Measurements from ENCODE around the gene CELF4. TPM values are rescaled to one million over a fixed set of nuclear protein-coding genes. Genes with fewer than 3 reads are reported as not detected.

CELF4 gene
- total RNA-seq, 2 experiments from 2014 or later = not detected

DNA sequence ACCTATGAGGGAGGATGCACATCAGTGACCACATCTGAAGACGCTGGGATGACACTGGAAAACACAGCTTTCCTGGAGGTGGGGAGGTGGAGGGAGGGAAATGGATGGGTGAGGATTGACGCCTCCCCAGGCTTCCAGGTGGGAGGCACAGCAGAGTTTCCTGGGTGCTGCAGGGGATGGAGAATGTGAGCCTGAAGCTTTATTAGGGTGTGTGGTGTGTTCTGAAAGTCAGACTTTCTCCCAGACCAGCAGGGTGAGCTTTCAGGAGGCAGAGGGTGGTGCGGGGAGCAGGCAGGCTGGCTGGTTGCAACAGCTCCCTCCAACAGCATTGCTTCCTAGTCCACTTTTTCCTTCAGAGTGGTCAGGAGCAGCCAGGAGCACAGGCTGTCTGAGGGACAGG, 263.1 kb downstream of the CELF4 start:
- H3K27ac Mint-ChIP-seq = no peak overlapping the region
- no peak overlapping the region for H3K4me3 Mint-ChIP-seq
- no peaks in the 10 kb centered on the region for H3K4me1 Mint-ChIP-seq
- DNase-seq = no peak
- no peaks in the 10 kb centered on the region for H3K27me3 Mint-ChIP-seq
- no peaks in the 10 kb centered on the region for H3K36me3 Mint-ChIP-seq
- no peaks in the 10 kb centered on the region for H3K9me3 Mint-ChIP-seq

DNA sequence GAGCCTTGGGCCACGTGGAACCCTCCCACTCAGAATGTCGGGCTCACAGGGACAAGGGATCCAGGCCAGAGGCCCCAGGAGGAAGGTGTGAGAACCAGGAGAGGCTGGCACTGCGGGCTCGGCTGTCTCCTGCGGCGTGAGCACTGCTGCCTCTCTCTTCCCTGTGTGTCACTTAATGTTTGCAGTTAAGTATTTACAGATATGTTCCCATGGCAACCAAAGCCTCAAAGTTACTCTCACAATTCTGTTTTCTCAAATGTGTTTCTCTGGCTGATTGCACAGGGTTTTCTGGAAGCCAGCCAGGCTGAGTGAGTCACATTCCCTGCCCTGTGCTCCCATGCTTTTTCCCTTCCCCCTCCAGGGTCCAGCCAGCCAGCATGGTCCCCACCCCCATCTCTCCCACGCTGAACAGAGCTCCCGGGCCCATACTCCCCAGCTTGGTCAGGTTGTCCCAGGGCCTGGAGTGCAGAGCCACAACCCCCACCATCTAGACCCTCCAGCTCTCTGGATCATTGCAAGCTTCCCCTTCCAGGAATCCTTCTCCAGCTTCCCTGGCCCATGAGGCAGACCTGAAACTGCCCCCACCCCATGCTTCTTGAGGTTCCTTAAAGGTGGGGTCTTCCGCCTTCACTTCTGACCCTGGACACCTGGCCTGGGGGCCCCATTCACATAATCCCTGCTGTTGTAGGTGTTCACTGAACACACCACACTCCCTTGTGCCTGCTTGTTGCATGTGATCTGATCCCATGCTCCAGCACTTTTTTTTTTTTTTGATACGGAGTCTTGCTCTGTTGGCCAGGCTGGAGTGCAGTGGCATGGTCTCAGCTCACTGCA, 265.9 kb downstream of the CELF4 start:
- no peak for DNase-seq
- no peaks in the 10 kb centered on the region for H3K9me3 Mint-ChIP-seq

DNA sequence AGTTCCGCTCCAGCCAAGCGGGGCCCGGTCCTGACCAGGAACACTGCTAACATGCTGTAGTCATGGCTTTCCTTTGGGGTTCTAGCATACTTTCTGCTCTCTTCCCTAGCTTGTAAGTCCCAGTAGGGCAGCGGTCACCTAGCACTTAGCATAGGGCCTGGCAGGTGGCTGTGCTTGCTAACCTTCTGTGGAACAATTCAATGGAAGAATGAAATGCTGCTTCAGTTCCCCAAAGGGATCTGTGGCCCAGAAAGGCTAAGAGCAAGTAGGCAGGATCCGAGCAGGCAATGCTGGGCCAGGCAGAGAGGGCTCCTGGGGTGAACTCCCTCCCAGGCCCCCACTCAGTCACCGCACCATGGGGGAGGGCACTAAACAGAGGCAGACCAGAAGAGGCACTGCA, 266.8 kb downstream of the CELF4 start:
- Mint-ChIP-seq H3K36me3 (no peaks in the 10 kb centered on the region), H3K4me1 (no peaks in the 10 kb centered on the region), H3K27ac (no peak overlapping the region), H3K9me3 (no peaks in the 10 kb centered on the region), H3K27me3 (no peaks in the 10 kb centered on the region), H3K4me3 (no peak overlapping the region)
- no peak for DNase-seq

More for the DNA sequence above, 265.9 kb downstream of the CELF4 start:
- H3K4me3 Mint-ChIP-seq = no peak overlapping the region
- H3K27ac Mint-ChIP-seq = no peak overlapping the region
- no peaks in the 10 kb centered on the region for H3K36me3 Mint-ChIP-seq
- H3K4me1 Mint-ChIP-seq = no peaks in the 10 kb centered on the region
- H3K27me3 Mint-ChIP-seq = no peaks in the 10 kb centered on the region

DNA sequence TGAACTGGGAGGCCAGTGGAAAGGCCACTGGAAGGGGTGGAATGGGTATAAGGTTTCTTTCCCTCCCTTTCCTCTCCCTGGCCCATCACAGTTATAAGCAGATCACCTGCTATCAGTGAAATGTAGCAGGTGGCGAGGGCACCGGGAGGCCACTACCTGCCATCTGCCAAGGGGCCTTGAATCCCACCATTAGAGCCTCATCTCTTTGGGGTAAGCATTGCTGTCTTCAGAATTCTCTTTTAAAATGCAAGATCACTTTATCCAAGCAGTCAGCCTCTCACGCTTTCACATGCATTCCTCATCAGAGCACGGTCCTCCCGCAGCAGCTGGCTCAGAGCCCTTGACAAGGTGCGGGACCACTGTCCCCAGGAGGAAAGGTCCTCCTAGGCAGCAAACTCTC, 268.5 kb downstream of the CELF4 start:
- DNase-seq = no peak
- Mint-ChIP-seq H3K27ac (no peak overlapping the region), H3K36me3 (no peaks in the 10 kb centered on the region), H3K4me3 (no peak overlapping the region), H3K27me3 (no peaks in the 10 kb centered on the region), H3K9me3 (no peaks in the 10 kb centered on the region), H3K4me1 (no peaks in the 10 kb centered on the region)

DNA sequence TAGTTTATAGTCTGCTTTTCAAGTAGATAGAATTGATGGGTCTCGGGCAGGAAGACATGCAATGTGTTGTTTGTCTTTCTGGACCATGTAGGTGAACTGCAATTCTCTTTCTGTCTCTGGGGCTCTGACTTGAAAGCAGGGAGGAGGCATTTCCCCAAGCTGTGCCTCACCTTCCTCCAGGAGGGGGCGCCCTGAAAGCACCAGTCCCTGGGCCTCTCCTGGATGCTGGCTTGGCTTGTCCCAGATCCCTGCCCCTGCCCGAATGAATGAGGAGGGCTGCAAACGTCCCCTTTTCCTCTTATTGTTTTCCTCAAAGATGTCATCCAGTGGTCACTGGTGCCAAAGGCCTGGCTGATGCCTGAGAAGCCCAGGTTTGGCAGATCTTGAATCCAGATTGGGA, 270.6 kb downstream of the CELF4 start:
- Mint-ChIP-seq H3K27me3 (no peaks in the 10 kb centered on the region), H3K9me3 (no peaks in the 10 kb centered on the region), H3K27ac (no peak overlapping the region), H3K4me1 (no peaks in the 10 kb centered on the region), H3K36me3 (no peaks in the 10 kb centered on the region), H3K4me3 (no peak overlapping the region)
- DNase-seq = no peak

DNA sequence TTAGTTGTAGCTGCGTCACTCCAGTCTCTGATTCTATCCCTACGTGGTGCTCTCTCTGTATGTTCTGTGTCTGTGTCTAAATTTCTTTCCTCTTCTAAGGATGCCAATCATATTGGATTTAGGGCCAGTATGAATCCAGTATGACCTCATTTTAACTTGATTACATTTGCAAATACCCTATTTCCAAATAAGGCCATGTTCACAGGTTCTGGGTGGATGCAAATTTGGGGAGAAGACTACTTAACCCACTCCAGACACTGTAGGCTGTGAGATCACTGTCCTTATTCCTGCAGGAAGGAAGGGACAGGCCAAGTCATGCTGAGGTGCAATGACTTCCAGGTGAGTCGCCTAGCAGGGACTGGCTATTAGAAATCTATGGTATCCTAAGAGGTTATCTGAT, 272.2 kb downstream of the CELF4 start:
- H3K27ac Mint-ChIP-seq = no peak overlapping the region
- no peaks in the 10 kb centered on the region for H3K36me3 Mint-ChIP-seq
- H3K4me3 Mint-ChIP-seq = no peak overlapping the region
- no peaks in the 10 kb centered on the region for H3K4me1 Mint-ChIP-seq
- H3K9me3 Mint-ChIP-seq = no peaks in the 10 kb centered on the region
- DNase-seq = no peak
- no peaks in the 10 kb centered on the region for H3K27me3 Mint-ChIP-seq

DNA sequence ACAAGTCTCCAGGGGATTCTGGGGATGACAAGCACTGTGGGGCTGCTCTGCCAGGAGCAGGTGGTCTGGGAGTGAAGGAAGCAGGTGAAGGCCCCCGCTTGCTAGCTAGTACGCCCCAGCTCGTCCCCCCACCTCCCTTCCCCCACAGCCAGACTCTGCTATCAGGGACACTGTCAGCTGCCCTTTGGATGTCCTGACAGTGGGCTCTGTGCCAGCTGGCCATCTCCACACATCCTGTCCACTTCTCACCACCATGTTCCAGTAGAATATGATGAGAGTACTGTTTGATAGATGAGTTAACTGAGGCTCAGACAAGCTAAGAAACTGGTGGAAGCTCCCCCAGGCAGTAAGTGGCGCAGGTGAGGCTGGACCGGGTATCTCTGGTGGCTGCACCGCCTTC, 276.2 kb downstream of the CELF4 start:
- Mint-ChIP-seq H3K4me3 (no peak overlapping the region), H3K27ac (no peak overlapping the region), H3K4me1 (no peaks in the 10 kb centered on the region), H3K36me3 (no peaks in the 10 kb centered on the region), H3K27me3 (no peaks in the 10 kb centered on the region), H3K9me3 (no peaks in the 10 kb centered on the region)
- no peak for DNase-seq

DNA sequence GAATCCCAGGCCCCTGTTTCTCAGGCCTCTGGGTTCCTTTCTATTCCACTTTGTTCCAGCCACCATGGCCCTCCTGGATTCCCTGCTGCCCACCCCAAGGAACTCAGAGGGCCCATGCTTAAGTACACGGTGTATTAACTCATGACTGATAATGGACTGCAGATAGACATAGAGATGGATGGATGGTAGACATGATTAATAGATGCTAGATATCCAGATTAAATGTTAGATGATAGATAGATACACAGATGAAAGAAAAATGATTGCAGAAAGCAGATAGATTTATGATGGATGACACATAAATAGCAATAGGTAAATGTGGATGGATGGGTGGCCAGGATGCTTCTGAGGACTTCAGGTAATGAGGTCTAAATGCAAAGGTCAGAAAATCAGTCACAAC, 278.0 kb downstream of the CELF4 start:
- H3K27me3 Mint-ChIP-seq = no peaks in the 10 kb centered on the region

DNA sequence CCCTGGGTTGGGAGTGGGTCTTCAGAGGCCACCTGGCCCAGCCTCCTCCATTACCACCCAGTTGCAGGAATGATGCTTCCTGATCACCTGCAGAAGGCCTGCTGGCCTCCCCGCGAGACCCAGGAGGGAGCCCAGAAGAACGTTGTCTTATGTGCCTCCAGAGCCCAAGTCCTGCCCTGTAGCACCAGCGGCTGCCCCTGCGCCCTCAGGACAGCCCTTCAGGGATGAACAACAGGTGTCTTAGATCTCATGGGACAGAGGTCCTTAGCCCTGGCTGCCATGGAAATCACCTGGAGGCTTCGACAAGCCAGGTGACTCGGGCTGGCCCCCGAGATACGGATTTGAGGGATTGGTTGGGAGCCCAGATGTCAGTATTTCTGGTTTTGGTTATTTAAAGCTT, 278.8 kb downstream of the CELF4 start:
- DNase-seq = no peak
- H3K36me3 Mint-ChIP-seq = no peaks in the 10 kb centered on the region
- no peak overlapping the region for H3K27ac Mint-ChIP-seq
- H3K27me3 Mint-ChIP-seq = no peaks in the 10 kb centered on the region
- no peaks in the 10 kb centered on the region for H3K4me1 Mint-ChIP-seq
- H3K4me3 Mint-ChIP-seq = no peak overlapping the region
- H3K9me3 Mint-ChIP-seq = no peaks in the 10 kb centered on the region

More for the DNA sequence above, 278.0 kb downstream of the CELF4 start:
- DNase-seq = no peak
- no peaks in the 10 kb centered on the region for H3K9me3 Mint-ChIP-seq
- no peak overlapping the region for H3K27ac Mint-ChIP-seq
- H3K36me3 Mint-ChIP-seq = no peaks in the 10 kb centered on the region
- no peaks in the 10 kb centered on the region for H3K4me1 Mint-ChIP-seq
- no peak overlapping the region for H3K4me3 Mint-ChIP-seq

DNA sequence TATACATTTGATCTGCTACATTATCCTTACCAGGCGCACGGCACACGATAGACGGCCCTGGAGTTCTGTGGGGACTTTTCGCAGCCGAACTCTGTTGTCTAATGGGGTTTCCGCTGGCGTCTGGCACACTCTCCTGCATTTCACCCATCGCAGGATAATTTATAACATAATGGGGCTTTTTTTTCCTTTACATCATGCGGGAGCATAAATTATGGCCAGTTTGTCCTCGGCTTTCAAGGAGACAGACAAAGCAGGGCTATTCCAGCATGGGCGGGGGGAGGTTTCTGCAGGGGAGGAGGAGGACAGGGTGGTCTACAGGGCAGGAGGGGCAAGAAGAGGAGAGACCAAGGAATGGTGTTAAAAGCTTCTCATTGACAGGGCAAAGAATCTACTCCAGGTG, 279.8 kb downstream of the CELF4 start:
- no peaks in the 10 kb centered on the region for H3K4me1 Mint-ChIP-seq
- H3K36me3 Mint-ChIP-seq = no peaks in the 10 kb centered on the region
- no peak overlapping the region for H3K4me3 Mint-ChIP-seq
- H3K27ac Mint-ChIP-seq = no peak overlapping the region
- DNase-seq = no peak
- H3K9me3 Mint-ChIP-seq = no peaks in the 10 kb centered on the region
- no peaks in the 10 kb centered on the region for H3K27me3 Mint-ChIP-seq

DNA sequence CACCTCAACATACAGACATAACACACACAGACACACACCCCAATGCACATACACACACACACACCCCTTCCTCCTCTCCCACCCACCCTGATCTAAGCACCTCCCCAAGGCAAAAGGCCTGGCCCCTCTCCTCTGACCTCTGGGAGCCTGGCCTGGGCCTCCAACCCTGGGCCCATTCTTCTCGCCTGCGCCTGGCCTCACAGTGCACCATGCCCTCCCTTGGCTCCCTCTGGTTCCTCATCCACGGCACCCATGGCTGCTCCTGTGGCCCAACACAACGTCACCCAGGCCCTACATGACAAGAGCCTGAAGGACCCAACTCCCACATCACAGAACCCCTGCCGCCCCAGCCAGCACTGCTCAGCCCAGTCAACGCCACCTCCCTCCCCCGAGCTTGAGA, 281.3 kb downstream of the CELF4 start:
- H3K27me3 Mint-ChIP-seq = no peaks in the 10 kb centered on the region
- no peak overlapping the region for H3K27ac Mint-ChIP-seq
- no peak overlapping the region for H3K4me3 Mint-ChIP-seq
- H3K4me1 Mint-ChIP-seq = no peaks in the 10 kb centered on the region
- no peaks in the 10 kb centered on the region for H3K9me3 Mint-ChIP-seq
- no peak for DNase-seq
- H3K36me3 Mint-ChIP-seq = no peaks in the 10 kb centered on the region

DNA sequence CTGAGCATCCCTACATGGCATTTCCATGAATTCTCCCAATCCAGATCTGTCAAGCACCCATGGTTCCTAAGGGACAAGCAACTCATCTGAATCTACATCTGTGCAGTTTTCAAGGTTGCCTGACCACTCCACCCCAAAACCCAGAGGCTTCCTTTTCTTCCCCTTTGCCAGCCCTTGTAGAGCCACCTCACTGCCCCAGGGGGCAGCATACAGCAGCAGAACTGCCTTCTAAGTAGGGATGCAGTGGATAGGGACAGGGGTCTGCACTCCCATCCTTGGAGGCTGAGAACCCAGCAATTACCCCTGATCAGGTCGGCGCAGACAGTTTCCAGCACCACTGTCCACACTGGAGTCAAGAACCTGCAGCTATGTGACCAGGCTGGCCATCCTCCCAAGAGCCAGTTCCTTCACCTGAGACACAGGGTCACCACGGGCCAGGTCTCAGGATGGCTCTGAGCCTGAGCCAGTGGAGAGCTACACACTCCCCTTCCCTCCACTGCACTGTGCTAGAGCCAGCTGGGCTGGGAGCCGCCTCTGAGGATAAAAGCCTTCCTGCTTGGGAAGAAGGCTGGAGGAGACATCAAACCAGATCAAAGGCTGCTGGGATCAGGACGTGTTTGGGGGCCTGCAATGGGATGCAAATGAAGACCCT, 283.1 kb downstream of the CELF4 start:
- Mint-ChIP-seq H3K9me3 (no peaks in the 10 kb centered on the region), H3K27me3 (peaks cover 9% of the 10 kb centered on the region), H3K4me1 (no peaks in the 10 kb centered on the region), H3K36me3 (no peaks in the 10 kb centered on the region), H3K27ac (no peak overlapping the region), H3K4me3 (no peak overlapping the region)
- no peak for DNase-seq

DNA sequence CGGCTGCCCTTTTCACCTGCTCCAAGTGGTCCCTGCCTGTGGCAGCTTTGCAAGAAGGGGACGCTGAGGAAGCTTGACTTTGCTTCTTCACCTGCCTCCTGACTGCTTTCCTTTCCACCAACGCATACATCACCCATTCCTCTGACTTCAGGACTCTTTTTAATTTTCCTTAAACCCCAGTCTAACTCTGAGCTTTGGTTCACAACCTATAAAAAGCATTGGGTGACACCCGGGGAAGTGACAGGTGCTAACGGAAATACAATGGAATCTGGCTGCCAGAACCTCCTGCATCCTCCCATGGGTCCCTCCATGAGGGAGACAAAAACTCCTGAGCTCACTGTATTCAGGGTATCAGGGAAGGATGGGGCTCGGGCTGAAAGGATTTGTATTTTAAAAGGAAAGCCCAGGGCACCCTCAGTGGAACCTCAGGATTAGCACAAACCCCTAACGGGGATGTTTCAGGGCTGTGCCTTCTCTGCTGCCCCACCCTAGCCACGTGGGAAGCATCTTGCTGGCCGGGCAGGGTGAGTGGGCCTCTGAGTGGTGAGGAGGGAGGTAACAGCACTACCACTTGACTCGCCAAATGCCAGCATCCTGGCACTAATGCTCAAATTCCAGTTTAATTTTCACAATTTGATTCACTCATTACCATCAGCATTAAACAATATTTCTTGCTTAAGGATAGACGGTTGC, 284.8 kb downstream of the CELF4 start:
- no peak for DNase-seq
- no peak overlapping the region for H3K27ac Mint-ChIP-seq

DNA sequence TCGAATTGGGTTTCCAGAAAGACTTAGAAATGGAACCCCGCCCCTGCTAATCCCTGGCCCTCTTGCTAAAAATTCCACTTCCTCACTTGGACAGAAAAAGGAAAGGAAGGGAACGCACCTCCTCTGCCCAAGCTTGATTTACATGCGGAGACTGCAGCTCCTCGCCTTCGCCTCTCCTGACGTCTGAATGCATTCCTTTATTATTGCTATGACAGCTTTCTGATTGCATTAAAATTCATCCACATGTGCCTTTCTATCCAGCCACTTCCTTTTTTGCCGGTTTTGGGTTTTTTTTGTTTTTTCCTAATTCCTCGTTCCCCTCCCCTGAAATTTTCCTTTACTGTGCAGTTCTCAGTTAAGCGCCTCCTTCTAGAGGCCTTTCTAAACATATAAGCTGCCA, 287.8 kb downstream of the CELF4 start:
- DNase-seq = no peak
- no peaks in the 10 kb centered on the region for H3K36me3 Mint-ChIP-seq
- H3K27me3 Mint-ChIP-seq = peaks cover 40% of the 10 kb centered on the region

More for the DNA sequence above, 284.8 kb downstream of the CELF4 start:
- Mint-ChIP-seq H3K4me1 (no peaks in the 10 kb centered on the region), H3K36me3 (no peaks in the 10 kb centered on the region), H3K9me3 (no peaks in the 10 kb centered on the region), H3K27me3 (peaks cover 20% of the 10 kb centered on the region), H3K4me3 (no peak overlapping the region)

DNA sequence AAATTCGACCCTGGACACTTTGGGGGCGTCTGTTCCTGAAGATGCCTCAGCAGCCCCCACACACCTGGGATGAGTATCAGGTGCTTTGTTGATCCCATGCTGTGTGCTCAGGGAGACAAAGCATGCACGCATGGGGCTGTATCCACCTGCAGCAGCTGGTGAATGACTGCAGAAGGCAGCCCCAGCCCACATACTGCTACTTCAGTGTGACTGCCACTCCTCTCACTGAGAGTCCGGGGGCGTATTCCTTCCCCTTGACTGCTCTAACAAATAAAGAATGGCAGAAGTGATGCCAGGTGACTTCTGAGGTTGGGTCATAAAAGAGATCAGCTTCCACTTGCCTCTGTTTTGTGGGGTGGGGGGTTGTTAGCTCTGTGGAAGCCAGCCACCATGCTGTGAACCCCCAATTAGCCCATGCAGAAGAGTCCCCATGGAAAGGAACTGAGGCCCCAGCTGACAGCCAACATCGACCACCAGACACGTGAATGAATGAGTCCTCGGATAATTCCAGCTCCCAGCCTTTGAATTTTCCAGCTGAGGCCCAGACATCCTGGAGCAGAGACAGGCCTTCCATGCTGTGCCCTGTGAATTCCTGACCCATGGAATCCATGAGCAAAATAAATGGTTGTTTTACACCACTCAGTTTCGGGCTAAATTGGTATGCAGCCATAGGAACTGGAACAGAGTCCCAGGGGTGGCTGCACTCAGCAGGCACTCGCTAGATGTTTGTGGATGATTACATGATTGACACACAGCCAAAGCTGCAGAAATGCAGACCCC, 289.3 kb downstream of the CELF4 start:
- no peak overlapping the region for H3K27ac Mint-ChIP-seq
- no peaks in the 10 kb centered on the region for H3K4me1 Mint-ChIP-seq
- H3K27me3 Mint-ChIP-seq = peaks cover 46% of the 10 kb centered on the region
- no peaks in the 10 kb centered on the region for H3K36me3 Mint-ChIP-seq
- H3K4me3 Mint-ChIP-seq = no peak overlapping the region
- H3K9me3 Mint-ChIP-seq = no peaks in the 10 kb centered on the region
- DNase-seq = no peak

More for the DNA sequence above, 287.8 kb downstream of the CELF4 start:
- Mint-ChIP-seq H3K4me3 (no peak overlapping the region), H3K27ac (no peak overlapping the region), H3K9me3 (no peaks in the 10 kb centered on the region), H3K4me1 (no peaks in the 10 kb centered on the region)
